ENCODE measurements around the gene VRTN. TPM values are rescaled to one million over a fixed set of nuclear protein-coding genes. Genes with fewer than 3 reads are reported as not detected.

VRTN gene
- total and polyA plus RNA-seq, 2 of the 8 experiments (the other 6 are each of a cell fraction or from before 2014, with no cell fraction given), result 133 to 148 TPM

GRCh38 chr14:74382231-74382630 lies 34.0 kb downstream of the VRTN start:
- H2BK120ac ChIP-seq (replicated peaks; ENCODE audit: low read depth, low read length), result no peak overlapping the region
- no peak overlapping the region for H3K9ac ChIP-seq (replicated peaks in 1 of 4; ENCODE audit: extremely low read depth in 1 of 4, low read depth in 3 of 4, low read length in 3 of 4)
- no peak overlapping the region for H3K56ac ChIP-seq (replicated peaks; ENCODE audit: insufficient read length, low read depth, low read length)
- H4K20me1 ChIP-seq (replicated peaks in 1 of 2; ENCODE audit: control insufficient read depth in 1 of 2, insufficient read depth in 2 of 2, low read length in 2 of 2), result no peaks in the 10 kb centered on the region
- H3K4ac ChIP-seq (replicated peaks; ENCODE audit: insufficient read length, low read depth, low read length), result no peak overlapping the region
- H2BK15ac ChIP-seq (ENCODE audit: low read length), result no peak overlapping the region
- FAIRE-seq (no peak), DNase-seq (ENCODE audit: low read depth in 1 of 2, low spot score in 2 of 2) (no peak)
- H3K79me2 ChIP-seq (ENCODE audit: control insufficient read depth in 1 of 2, insufficient read depth in 2 of 2, low read length in 2 of 2), result no peaks in the 10 kb centered on the region
- H4K8ac ChIP-seq (ENCODE audit: extremely low read depth, insufficient read depth, low read length), result no peak overlapping the region
- POLR2A ChIA-PET (ENCODE audit: partially characterized antibody), result interaction anchor here (0.6 to 1.6 kb wide), 3 partner anchors 16 to 36 kb away, joined by 3 to 4 read pairs (median 3); partner anchors contain the start of gene VRTN
- H2BK12ac ChIP-seq (ENCODE audit: low read depth, low read length), result no peak overlapping the region
- H3K4me1 ChIP-seq (replicated peaks in 1 of 4; ENCODE audit: control insufficient read depth in 3 of 4, insufficient read depth in 4 of 4, low read length in 3 of 4), result no peaks in the 10 kb centered on the region
- no peaks in the 10 kb centered on the region for H3K79me1 ChIP-seq (ENCODE audit: low read depth, low read length)
- CTCF ChIA-PET (ENCODE audit: partially characterized antibody), result interaction anchor here (0.8 to 2.2 kb wide), 4 partner anchors 10 to 120 kb away, joined by 3 to 6 read pairs (median 3); no protein-coding TSS in a partner anchor
- no peak overlapping the region for H3K27ac ChIP-seq (ENCODE audit: low read depth, low read length)
- no peaks in the 10 kb centered on the region for H3K27me3 ChIP-seq (replicated peaks in 1 of 4; ENCODE audit: control insufficient read depth in 3 of 4, extremely low read depth in 1 of 4, insufficient read depth in 3 of 4, low read length in 3 of 4)
- H3K36me3 ChIP-seq (ENCODE audit: control insufficient read depth in 2 of 4, insufficient read depth in 4 of 4, low read length in 3 of 4), result no peaks in the 10 kb centered on the region
- H2AFZ ChIP-seq (ENCODE audit: low read length), result no peak overlapping the region
- no peak overlapping the region for H3K18ac ChIP-seq (ENCODE audit: extremely low read depth, low read length)
- H3K14ac ChIP-seq (ENCODE audit: insufficient read length), result no peak overlapping the region
- H2BK20ac ChIP-seq (ENCODE audit: low read length), result no peak overlapping the region
- no peak overlapping the region for H2BK5ac ChIP-seq (ENCODE audit: low read depth, low read length)
- no peak overlapping the region for H3K4me2 ChIP-seq (ENCODE audit: insufficient read depth in 1 of 2, low read depth in 2 of 2, low read length in 2 of 2)
- H4K5ac ChIP-seq (ENCODE audit: insufficient read length, low read depth, low read length), result no peak overlapping the region
- H4K91ac ChIP-seq (replicated peaks; ENCODE audit: insufficient read length, low read length), result no peak overlapping the region
- no peak overlapping the region for H3K4me3 ChIP-seq (ENCODE audit: extremely low read depth in 1 of 4, insufficient read depth in 2 of 4, low read depth in 3 of 4, low read length in 4 of 4)
- H2AK5ac ChIP-seq (ENCODE audit: low read depth, low read length), result no peak overlapping the region
- no peak overlapping the region for H3K23ac ChIP-seq (ENCODE audit: insufficient read length)
- 75% methylated on average over 1 of the region's 4 CpGs; no CpG with 5 or more reads in 1 of the 2 experiments for WGBS, 2 experiments (ENCODE audit: extremely low coverage in 1 of 2, insufficient coverage in 1 of 2, insufficient read length in 1 of 2, insufficient replicate concordance in 2 of 2, low coverage in 1 of 2, low lambda C conversion rate in 2 of 2, missing lambda C conversion rate in 1 of 2)
- no peaks in the 10 kb centered on the region for H3K9me3 ChIP-seq (ENCODE audit: insufficient read depth in 2 of 2, low read depth in 1 of 2, low read length in 1 of 2)
- H3K23me2 ChIP-seq (ENCODE audit: low read depth, low read length), result no peaks in the 10 kb centered on the region; the same call in 1 of the 2 replicates
- TF ChIP-seq SP1 (IDR thresholded peaks at IDR 0.05; ENCODE audit: low read depth, low read length), result no peak
- no peak for TF ChIP-seq MAFK (IDR thresholded peaks at IDR 0.05; ENCODE audit: low read depth, low read length)
- no peak for TF ChIP-seq ZNF274 (IDR thresholded peaks at IDR 0.05; ENCODE audit: borderline replicate concordance, extremely low read depth, low read length)
- no peak for TF ChIP-seq TAF7 (optimal IDR thresholded peaks at IDR 0.05; ENCODE audit: borderline replicate concordance, low read depth, low read length)
- TF ChIP-seq SIN3A (conservative IDR thresholded peaks at IDR 0.05 in 1 of 2, IDR thresholded peaks at IDR 0.05 in 1 of 2; ENCODE audit: low read depth in 1 of 2, low read length in 2 of 2), result no peak
- no peak for TF ChIP-seq USF2 (IDR thresholded peaks at IDR 0.05; ENCODE audit: low read length)
- TF ChIP-seq TBP (IDR thresholded peaks at IDR 0.05; ENCODE audit: low read depth, low read length), result no peak
- no peak for TF ChIP-seq KDM4A (IDR thresholded peaks at IDR 0.05; ENCODE audit: low read depth, low read length, severe bottlenecking)
- no peak for TF ChIP-seq CBX5 (IDR thresholded peaks at IDR 0.05; ENCODE audit: low read depth, low read length)
- TF ChIP-seq RBBP5 (IDR thresholded peaks at IDR 0.05; ENCODE audit: borderline replicate concordance, low read depth, low read length), result no peak
- TF ChIP-seq CBX8 (IDR thresholded peaks at IDR 0.05; ENCODE audit: borderline replicate concordance, low read depth, low read length), result no peak
- no peak for TF ChIP-seq RFX5 (IDR thresholded peaks at IDR 0.05; ENCODE audit: borderline replicate concordance, low read depth, low read length)
- TF ChIP-seq CTBP2 (IDR thresholded peaks at IDR 0.05; ENCODE audit: borderline replicate concordance, insufficient read depth, insufficient read length, low read length), result no peak
